CD4-positive, CD25-positive, alpha-beta regulatory T cell (primary cell): Measurements from ENCODE around the gene RAB25. TPM values are rescaled to one million over a fixed set of nuclear protein-coding genes. Genes with fewer than 3 reads are reported as not detected.

Experiments used
- ATAC-seq, 2 donors: fragments of 150-1000 bp; cut with Tn5 transposase; one replicate each; pipeline ENCODE4 v1.10.0; 2021; ENCODE audit warnings: low read depth in 2 of 2, moderate number of reproducible peaks in 2 of 2, moderate library complexity in 1 of 2
- DNase-seq, 3 donors: peaks; one replicate each; pipeline versions ENCODE4 v3.0.0 to v3.0.0-alpha.2; 2012 to 2022; ENCODE audit warnings: mixed read lengths in 1 of 3
- H3K27ac ChIP-seq: one replicate; pipeline ENCODE4 v1.7.0; 2013; ENCODE audit warnings: mild to moderate bottlenecking, low read length; ENCODE audit not compliant: insufficient read depth, poor library complexity, severe bottlenecking
- H3K27me3 ChIP-seq: one replicate; pipeline ENCODE4 v1.7.0; 2013; ENCODE audit warnings: low read length; ENCODE audit not compliant: control insufficient read depth, insufficient read depth
- H3K36me3 ChIP-seq: one replicate; pipeline ENCODE4 v1.7.0; 2013; ENCODE audit warnings: mild to moderate bottlenecking, low read length, moderate library complexity; ENCODE audit not compliant: control insufficient read depth, insufficient read depth
- H3K4me1 ChIP-seq: 2 replicates; pipeline ENCODE4 v1.7.0; 2013; ENCODE audit warnings: mild to moderate bottlenecking, low read length; ENCODE audit not compliant: insufficient read depth, control insufficient read depth, poor library complexity, severe bottlenecking
- H3K4me3 ChIP-seq: one replicate; pipeline ENCODE4 v1.7.0; 2013; ENCODE audit warnings: low read depth, mild to moderate bottlenecking, low read length, moderate library complexity
- H3K9me3 ChIP-seq, 2 experiments: 1 replicate in 1 of 2; 2 replicates in 1 of 2; pipeline ENCODE4 v1.7.0; 2013; ENCODE audit warnings: low read length in 2 of 2, mild to moderate bottlenecking in 1 of 2, moderate library complexity in 1 of 2; ENCODE audit not compliant: control insufficient read depth in 2 of 2
- H3K27ac Mint-ChIP-seq, 3 donors: one replicate each; pipeline ENCODE4 v1.8.0; 2020 to 2022; ENCODE audit warnings: mild to moderate bottlenecking in 3 of 3, mixed read lengths in 3 of 3, moderate library complexity in 2 of 3
- H3K27me3 Mint-ChIP-seq: one replicate; pipeline ENCODE4 v1.8.0; 2022; ENCODE audit warnings: mild to moderate bottlenecking, mixed read lengths
- H3K36me3 Mint-ChIP-seq: one replicate; pipeline ENCODE4 v1.8.0; 2020; ENCODE audit warnings: mixed read lengths
- H3K4me1 Mint-ChIP-seq, 4 donors: one replicate each; pipeline ENCODE4 v1.8.0; 2020 to 2022; ENCODE audit warnings: mixed read lengths in 4 of 4, mild to moderate bottlenecking in 1 of 4
- H3K4me3 Mint-ChIP-seq, 4 donors: one replicate each; pipeline ENCODE4 v1.8.0; 2020 to 2022; ENCODE audit warnings: mild to moderate bottlenecking in 4 of 4, mixed read lengths in 4 of 4, moderate library complexity in 3 of 4
- H3K9me3 Mint-ChIP-seq, 7 donors: one replicate each; pipeline ENCODE4 v1.8.0; 2020 to 2022; ENCODE audit warnings: mixed read lengths in 7 of 7, mild to moderate bottlenecking in 3 of 7, moderate library complexity in 2 of 7
- polyA plus RNA-seq, 4 donors: library from polyadenylated mRNA; unstranded; fragments of 300-500 nt; fragmentation: Illumina TruSeq; gene quantifications; one replicate each; pipeline ENCODE4 v1.2.3, GENCODE V29; 2021
- total RNA-seq: library from RNA; stranded (reverse); gene quantifications from one replicate; pipeline ENCODE4 v1.2.3, GENCODE V29; 2022

Gene RAB25
- total and polyA plus RNA-seq, 5 donors from 2014 or later = 0.83 to 1.7 (median 1.0) TPM

- H3K4me1 ChIP-seq = peaks cover 34% of the 10 kb centered on the region
Measured at GRCh38 chr1:156099282-156099681, 38.3 kb downstream of the RAB25 start.

GRCh38 chr1:156100205-156100995 is 39.4 kb downstream of the RAB25 start:
- H3K4me3 ChIP-seq = no peak overlapping the region
- no peak for ATAC-seq
- H3K36me3 Mint-ChIP-seq = no peaks in the 10 kb centered on the region
- no peaks in the 10 kb centered on the region for H3K9me3 ChIP-seq
- no peaks in the 10 kb centered on the region for H3K27me3 ChIP-seq
- peak overlapping the region in 2 of 3 donors; percentile 70 to 88 for H3K27ac Mint-ChIP-seq
- peaks cover 17 to 62% (median 42%) of the 10 kb centered on the region in 4 donors for H3K4me1 Mint-ChIP-seq
- peaks cover 6% of the 10 kb centered on the region for H3K27me3 Mint-ChIP-seq
- H3K9me3 Mint-ChIP-seq = peaks cover 0 to 5% (median 0%) of the 10 kb centered on the region in 7 donors
- no peak overlapping the region for H3K4me3 Mint-ChIP-seq
- H3K36me3 ChIP-seq = no peaks in the 10 kb centered on the region
- peaks cover 46% of the 10 kb centered on the region for H3K4me1 ChIP-seq
- no peak overlapping the region for H3K27ac ChIP-seq
- DNase-seq = no peak

More at GRCh38 chr1:156099282-156099681, 38.3 kb downstream of the RAB25 start:
- Histone ChIP-seq H3K9me3 (no peaks in the 10 kb centered on the region), H3K27me3 (no peaks in the 10 kb centered on the region), H3K27ac (peak overlapping the region; percentile 3), H3K36me3 (no peaks in the 10 kb centered on the region), H3K4me3 (no peak overlapping the region)
- DNase-seq (no peak), ATAC-seq (no peak)
- Mint-ChIP-seq H3K4me1 (peaks cover 17 to 53% (median 37%) of the 10 kb centered on the region in 4 donors), H3K27me3 (peaks cover 6% of the 10 kb centered on the region), H3K4me3 (no peak overlapping the region), H3K36me3 (no peaks in the 10 kb centered on the region), H3K9me3 (peaks cover 0 to 3% (median 0%) of the 10 kb centered on the region in 7 donors), H3K27ac (peak overlapping the region in 2 of 3 donors; percentile 70 to 86)

- Mint-ChIP-seq H3K9me3 (peaks cover 0 to 5% (median 0%) of the 10 kb centered on the region in 7 donors), H3K4me1 (peaks cover 9 to 63% (median 41%) of the 10 kb centered on the region in 4 donors), H3K27me3 (peaks cover 9% of the 10 kb centered on the region), H3K4me3 (peak overlapping the region in 2 of 4 donors; percentile 19 to 61), H3K36me3 (no peaks in the 10 kb centered on the region), H3K27ac (peak overlapping the region in 2 of 3 donors; percentile 44 to 70)
- ATAC-seq = no peak
- H3K9me3 ChIP-seq = no peaks in the 10 kb centered on the region
- H3K27me3 ChIP-seq = no peaks in the 10 kb centered on the region
- peaks cover 43% of the 10 kb centered on the region for H3K4me1 ChIP-seq
- no peak overlapping the region for H3K4me3 ChIP-seq
- no peaks in the 10 kb centered on the region for H3K36me3 ChIP-seq
- H3K27ac ChIP-seq = no peak overlapping the region
- DNase-seq = no peak
Measured at GRCh38 chr1:156101880-156102279, 40.9 kb downstream of the RAB25 start.

GRCh38 chr1:156102633-156103511 is 41.9 kb downstream of the RAB25 start:
- Mint-ChIP-seq H3K4me1 (peaks cover 3 to 59% (median 36%) of the 10 kb centered on the region in 4 donors), H3K9me3 (peaks cover 0 to 4% (median 0%) of the 10 kb centered on the region in 7 donors), H3K4me3 (no peak overlapping the region), H3K27me3 (peaks cover 5% of the 10 kb centered on the region), H3K36me3 (no peaks in the 10 kb centered on the region), H3K27ac (peak overlapping the region; percentile 78 to 99 (median 90))
- H3K27ac ChIP-seq = peak overlapping the region; percentile 99
- ATAC-seq (no peak), DNase-seq (no peak)
- H3K4me3 ChIP-seq = no peak overlapping the region
- no peaks in the 10 kb centered on the region for H3K9me3 ChIP-seq
- H3K36me3 ChIP-seq = no peaks in the 10 kb centered on the region
- H3K4me1 ChIP-seq = peaks cover 41% of the 10 kb centered on the region
- H3K27me3 ChIP-seq = no peaks in the 10 kb centered on the region

GRCh38 chr1:156103521-156103947 is 42.6 kb downstream of the RAB25 start:
- peaks cover 0 to 4% (median 0%) of the 10 kb centered on the region in 7 donors for H3K9me3 Mint-ChIP-seq
- H3K4me1 ChIP-seq = peaks cover 41% of the 10 kb centered on the region
- H3K27ac ChIP-seq = peak overlapping the region; percentile 99
- H3K36me3 Mint-ChIP-seq = no peaks in the 10 kb centered on the region
- H3K27ac Mint-ChIP-seq = peak overlapping the region; percentile 90 to 100 (median 99)
- no peaks in the 10 kb centered on the region for H3K9me3 ChIP-seq
- H3K4me1 Mint-ChIP-seq = peaks cover 0 to 57% (median 31%) of the 10 kb centered on the region in 4 donors
- no peaks in the 10 kb centered on the region for H3K36me3 ChIP-seq
- DNase-seq (peak in 1 of 3 donors; percentile 33), ATAC-seq (no peak)
- no peak overlapping the region for H3K4me3 ChIP-seq
- H3K27me3 Mint-ChIP-seq = peaks cover 5% of the 10 kb centered on the region
- peak overlapping the region in 2 of 4 donors; percentile 12 to 93 for H3K4me3 Mint-ChIP-seq
- no peaks in the 10 kb centered on the region for H3K27me3 ChIP-seq

GRCh38 chr1:156104065-156104810 is 43.3 kb downstream of the RAB25 start:
- H3K4me1 ChIP-seq = peaks cover 41% of the 10 kb centered on the region
- peak in 2 of 3 donors; percentile 63 to 65 for DNase-seq
- peaks cover 0 to 4% (median 0%) of the 10 kb centered on the region in 7 donors for H3K9me3 Mint-ChIP-seq

More at GRCh38 chr1:156104065-156104810, 43.3 kb downstream of the RAB25 start:
- ATAC-seq = peak; percentile 19 to 33
- peaks cover 0 to 55% (median 31%) of the 10 kb centered on the region in 4 donors for H3K4me1 Mint-ChIP-seq
- peak overlapping the region; percentile 99 for H3K27ac ChIP-seq
- peak overlapping the region; percentile 95 to 100 (median 99) for H3K27ac Mint-ChIP-seq
- H3K4me3 Mint-ChIP-seq = peak overlapping the region; percentile 38 to 93 (median 62)
- H3K9me3 ChIP-seq = no peaks in the 10 kb centered on the region
- H3K27me3 ChIP-seq = no peaks in the 10 kb centered on the region
- H3K36me3 ChIP-seq = no peaks in the 10 kb centered on the region
- no peak overlapping the region for H3K4me3 ChIP-seq
- H3K27me3 Mint-ChIP-seq = peaks cover 5% of the 10 kb centered on the region
- no peaks in the 10 kb centered on the region for H3K36me3 Mint-ChIP-seq
